ENCODE data around the gene FRK. TPM values are rescaled to one million over a fixed set of nuclear protein-coding genes. Genes with fewer than 3 reads are reported as not detected.
A peak's percentile ranks its signal among the peaks of the same experiment; 100 is the strongest.

The FRK gene
- total RNA-seq, 4 donors from 2014 or later, result 7.4 to 54.3 (median 31.2) TPM

DNA sequence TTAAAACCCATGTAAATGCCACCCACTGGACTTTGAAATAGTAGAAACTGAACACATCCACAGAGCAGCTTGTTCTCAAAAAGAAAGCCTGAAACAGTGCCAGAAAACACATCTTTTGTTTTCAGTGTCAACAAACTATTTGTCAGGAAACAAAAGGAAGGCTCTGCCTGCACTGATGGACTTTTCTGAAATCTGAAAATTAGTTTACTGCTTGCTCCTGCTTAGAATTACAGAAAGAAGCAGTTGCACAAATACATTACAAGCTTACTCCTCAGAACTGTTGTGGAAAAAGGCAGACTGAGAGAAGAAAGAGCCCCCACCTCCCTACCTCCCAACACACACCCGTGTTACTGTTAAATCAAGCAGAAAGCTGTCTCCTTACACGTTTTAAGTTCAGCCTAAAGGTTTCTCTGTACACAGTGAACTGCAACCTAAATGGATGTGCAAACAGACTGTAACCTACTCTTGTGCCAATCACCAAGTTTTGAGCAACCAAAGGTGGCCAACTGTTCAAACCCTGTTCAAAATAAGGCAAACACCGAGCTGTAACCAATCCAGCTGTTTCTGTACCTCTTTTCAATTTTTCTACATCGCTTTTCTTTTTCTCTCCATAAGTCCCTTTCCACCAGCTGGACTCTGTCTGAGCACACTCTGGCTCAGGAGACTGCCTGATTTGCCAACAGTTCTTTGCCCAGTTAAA is 43.7 kb downstream of the FRK start:
- TF ChIP-seq POLR2A (IDR thresholded peaks at IDR 0.05), result no peak
- TF ChIP-seq, protein P1, sequence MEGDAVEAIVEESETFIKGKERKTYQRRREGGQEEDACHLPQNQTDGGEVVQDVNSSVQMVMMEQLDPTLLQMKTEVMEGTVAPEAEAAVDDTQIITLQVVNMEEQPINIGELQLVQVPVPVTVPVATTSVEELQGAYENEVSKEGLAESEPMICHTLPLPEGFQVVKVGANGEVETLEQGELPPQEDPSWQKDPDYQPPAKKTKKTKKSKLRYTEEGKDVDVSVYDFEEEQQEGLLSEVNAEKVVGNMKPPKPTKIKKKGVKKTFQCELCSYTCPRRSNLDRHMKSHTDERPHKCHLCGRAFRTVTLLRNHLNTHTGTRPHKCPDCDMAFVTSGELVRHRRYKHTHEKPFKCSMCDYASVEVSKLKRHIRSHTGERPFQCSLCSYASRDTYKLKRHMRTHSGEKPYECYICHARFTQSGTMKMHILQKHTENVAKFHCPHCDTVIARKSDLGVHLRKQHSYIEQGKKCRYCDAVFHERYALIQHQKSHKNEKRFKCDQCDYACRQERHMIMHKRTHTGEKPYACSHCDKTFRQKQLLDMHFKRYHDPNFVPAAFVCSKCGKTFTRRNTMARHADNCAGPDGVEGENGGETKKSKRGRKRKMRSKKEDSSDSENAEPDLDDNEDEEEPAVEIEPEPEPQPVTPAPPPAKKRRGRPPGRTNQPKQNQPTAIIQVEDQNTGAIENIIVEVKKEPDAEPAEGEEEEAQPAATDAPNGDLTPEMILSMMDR (IDR thresholded peaks at IDR 0.05), result no peak
- Histone ChIP-seq H3K9me3 (no peaks in the 10 kb centered on the region), H3K4me1 (peaks cover 0 to 41% (median under 1%) of the 10 kb centered on the region in 4 donors), H3K36me3 (no peaks in the 10 kb centered on the region), H3K27ac (peak overlapping the region in 2 of 4 donors; percentile 33 to 53), H3K27me3 (no peaks in the 10 kb centered on the region), H3K4me3 (no peak overlapping the region)
- no peak for DNase-seq

- no peaks in the 10 kb centered on the region for H3K9me3 ChIP-seq
- H3K27me3 ChIP-seq, result no peaks in the 10 kb centered on the region
- no peak overlapping the region for H3K4me3 ChIP-seq
- no peaks in the 10 kb centered on the region for H3K36me3 ChIP-seq
- TF ChIP-seq, protein P1 (IDR thresholded peaks at IDR 0.05), result no peak
- no peak for TF ChIP-seq POLR2A (IDR thresholded peaks at IDR 0.05)
- peak overlapping the region in 2 of 4 donors; percentile 53 for H3K27ac ChIP-seq
- DNase-seq, result peak in 2 of 3 donors; percentile 70 to 74
- H3K4me1 ChIP-seq, result peaks cover 0 to 50% (median 2%) of the 10 kb centered on the region in 4 donors
These were observed 44.7 kb downstream of the FRK start for GRCh38 chr6:116015983-116016382.

- Histone ChIP-seq H3K27ac (peak overlapping the region in 2 of 4 donors; percentile 53), H3K27me3 (no peaks in the 10 kb centered on the region), H3K4me1 (peaks cover 0 to 54% (median 2%) of the 10 kb centered on the region in 4 donors), H3K9me3 (no peaks in the 10 kb centered on the region), H3K4me3 (no peak overlapping the region), H3K36me3 (no peaks in the 10 kb centered on the region)
- TF ChIP-seq POLR2A (IDR thresholded peaks at IDR 0.05), result no peak
- TF ChIP-seq, protein P1 (IDR thresholded peaks at IDR 0.05), result no peak
- DNase-seq, result no peak
These were observed 45.1 kb downstream of the FRK start for GRCh38 chr6:116015561-116015960.

- DNase-seq, result no peak
- Histone ChIP-seq H3K27me3 (no peaks in the 10 kb centered on the region), H3K4me1 (peaks cover 0 to 59% (median 4%) of the 10 kb centered on the region in 4 donors), H3K9me3 (no peaks in the 10 kb centered on the region), H3K27ac (peak overlapping the region in 1 of 4 donors; percentile 56), H3K4me3 (no peak overlapping the region), H3K36me3 (no peaks in the 10 kb centered on the region)
- TF ChIP-seq POLR2A (IDR thresholded peaks at IDR 0.05), result no peak
- TF ChIP-seq, protein P1 (IDR thresholded peaks at IDR 0.05), result no peak
These were observed 47.7 kb downstream of the FRK start for GRCh38 chr6:116012951-116013350.

DNA sequence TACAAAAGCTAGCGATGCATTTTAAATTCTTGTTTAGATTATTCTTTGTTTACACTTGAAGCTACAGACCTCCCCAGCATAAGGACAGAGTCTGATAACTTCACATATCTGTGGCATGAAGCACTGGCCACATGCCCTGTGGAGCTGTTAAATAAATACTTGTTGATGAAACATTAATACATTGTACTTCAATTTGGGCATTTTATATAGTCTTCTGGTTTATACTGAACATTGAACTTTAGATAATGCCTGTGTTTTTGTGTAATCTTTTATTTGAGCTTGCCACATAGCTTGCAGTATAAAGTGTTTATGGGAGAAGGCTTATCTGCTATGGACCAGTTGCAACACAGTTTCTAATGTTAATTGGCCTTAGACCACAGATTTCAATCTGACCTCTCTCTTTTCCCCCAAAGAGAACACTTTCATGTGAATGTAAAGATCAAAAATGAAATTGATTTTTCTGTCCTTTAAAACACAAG is 48.2 kb downstream of the FRK start:
- peak overlapping the region in 2 of 4 donors; percentile 41 to 56 for H3K27ac ChIP-seq
- no peaks in the 10 kb centered on the region for H3K27me3 ChIP-seq
- H3K4me1 ChIP-seq, result peaks cover 0 to 54% (median 4%) of the 10 kb centered on the region in 4 donors
- TF ChIP-seq, protein P1 (IDR thresholded peaks at IDR 0.05), result no peak
- no peak for TF ChIP-seq POLR2A (IDR thresholded peaks at IDR 0.05)
- H3K36me3 ChIP-seq, result no peaks in the 10 kb centered on the region
- peak in 1 of 3 donors; percentile 50 for DNase-seq
- H3K4me3 ChIP-seq, result peak overlapping the region in 1 of 4 donors; percentile 10
- H3K9me3 ChIP-seq, result no peaks in the 10 kb centered on the region

All from Peyer's patch (tissue), 4 donors.